H1 (cell line): ENCODE results near the gene WNT8B. TPM values are rescaled to one million over a fixed set of nuclear protein-coding genes. Genes with fewer than 3 reads are reported as not detected.

Source experiments
- CHD2 ChIP-seq: IDR thresholded peaks from 2 replicates; pipeline ENCODE4 v1.6.1; 2012; ENCODE audit warnings: low read length, improper control_type of control experiment
- HDAC2 ChIP-seq, 2 experiments: fragments of 300-600 bp in 1 of 2; sonication (generic) in 1 of 2; IDR thresholded peaks; 2 replicates each; pipeline ENCODE4 v1.6.1; 2011 to 2012; ENCODE audit warnings: low read depth in 2 of 2, low read length in 2 of 2, mild to moderate bottlenecking in 2 of 2, moderate library complexity in 2 of 2, borderline replicate concordance in 1 of 2, inconsistent platforms in 1 of 2
- NRF1 ChIP-seq: IDR thresholded peaks from 2 replicates; pipeline ENCODE4 v1.6.1; 2011; ENCODE audit warnings: mild to moderate bottlenecking, low read depth, low read length, improper control_type of control experiment
- TEAD4 ChIP-seq: IDR thresholded peaks from 2 replicates; pipeline ENCODE4 v1.6.1; 2012; ENCODE audit warnings: low read depth, low read length, inconsistent platforms, mixed read lengths
- polyA plus RNA-seq, 7 experiments: library from polyadenylated mRNA; depleted of rRNA in 3 of 7; stranded (reverse) in 5 of 7; unstranded in 2 of 7; fragments of >200 nt in 5 of 7; fragments of 200-250 nt in 2 of 7; gene quantifications; 1 replicate in 5 of 7; 2 replicates in 1 of 7; 4 replicates in 1 of 7; pipeline versions ENCODE4 v1.2.1 to v1.2.3, GENCODE V29; 2011 to 2013; ENCODE audit warnings: missing spikeins in 2 of 7, mixed read lengths in 2 of 7
- total RNA-seq: library from RNA; stranded (reverse); fragmentation: NEBNext Ultra II Directional; extraction: Animal tissue kit (Norgen Biotek cat#: 25700); gene quantifications from 2 replicates; pipeline ENCODE4 v1.2.1, GENCODE V29; 2021
- TF ChIP-seq, protein P1 (sequence below): IDR thresholded peaks from 2 replicates; pipeline ENCODE4 v1.6.1; 2012; ENCODE audit warnings: inconsistent platforms

The WNT8B gene
- total and polyA plus RNA-seq, 2 of the 8 experiments (the other 6 are each of a cell fraction or from before 2014, with no cell fraction given), result 0.20 to 0.67 TPM

DNA sequence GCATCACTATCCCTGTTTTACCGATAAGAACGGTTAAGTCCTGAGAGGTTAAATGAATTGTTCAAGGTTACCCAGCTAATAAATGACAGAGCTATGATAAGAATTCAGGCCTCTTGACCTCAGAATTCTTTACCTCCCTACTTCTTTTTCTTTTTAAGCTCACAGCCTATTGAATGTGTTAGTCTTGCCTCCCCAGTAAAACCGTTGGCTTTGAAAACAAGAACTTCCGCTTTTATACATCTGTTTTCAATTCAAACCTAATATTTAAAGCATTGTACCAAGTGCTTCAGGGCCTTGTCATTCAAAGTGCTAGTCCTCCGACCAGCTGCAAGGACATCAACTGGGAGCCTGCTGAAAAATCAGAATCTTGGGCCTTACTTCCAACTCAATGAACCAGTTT lies 41.3 kb downstream of the WNT8B start (continued):
- TF ChIP-seq CHD2 (no peak), HDAC2 (IDR thresholded peaks at IDR 0.05; ENCODE audit: borderline replicate concordance in 1 of 2, low read depth in 2 of 2, low read length in 2 of 2) (no peak), NRF1 (no peak), TEAD4 (no peak)
- TF ChIP-seq, protein P1, sequence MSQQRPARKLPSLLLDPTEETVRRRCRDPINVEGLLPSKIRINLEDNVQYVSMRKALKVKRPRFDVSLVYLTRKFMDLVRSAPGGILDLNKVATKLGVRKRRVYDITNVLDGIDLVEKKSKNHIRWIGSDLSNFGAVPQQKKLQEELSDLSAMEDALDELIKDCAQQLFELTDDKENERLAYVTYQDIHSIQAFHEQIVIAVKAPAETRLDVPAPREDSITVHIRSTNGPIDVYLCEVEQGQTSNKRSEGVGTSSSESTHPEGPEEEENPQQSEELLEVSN, result no peak
- TF ChIP-seq, all 59 proteins: peak for 0
